Daoy (cell line): ENCODE measurements around the gene AIRE. TPM values are rescaled to one million over a fixed set of nuclear protein-coding genes. Genes with fewer than 3 reads are reported as not detected.

Experiments
- DNase-seq: peaks from one replicate; pipeline ENCODE4 v3.0.0-alpha.2; 2015; ENCODE audit warnings: low read depth
- total RNA-seq: library from RNA; depleted of rRNA; stranded (reverse); fragments of >200 nt; shearing (Covaris generic); gene quantifications from 2 replicates; pipeline ENCODE4 v1.2.3, GENCODE V29; 2014

Gene AIRE
- total RNA-seq, 1 experiment from 2014 or later, result not detected

DNA sequence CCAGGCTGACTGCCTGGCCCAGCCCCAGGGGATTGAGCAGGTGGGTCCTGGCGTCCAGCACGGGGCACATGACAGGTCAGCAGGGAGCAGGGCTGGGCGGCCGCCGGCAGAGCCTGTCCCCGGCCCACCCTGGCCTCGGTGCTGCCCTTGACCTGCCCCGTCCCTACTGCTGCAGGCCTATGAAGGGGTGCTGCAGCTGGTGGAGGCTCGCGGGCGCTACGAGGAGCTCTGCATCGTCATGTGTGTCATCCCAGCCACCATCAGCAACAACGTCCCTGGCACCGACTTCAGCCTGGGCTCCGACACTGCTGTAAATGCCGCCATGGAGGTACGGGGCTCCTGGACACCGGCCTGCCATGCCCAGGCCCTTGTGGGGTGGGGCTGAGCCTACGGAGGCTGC is 37.9 kb downstream of the AIRE start:
- DNase-seq, result no peak

DNA sequence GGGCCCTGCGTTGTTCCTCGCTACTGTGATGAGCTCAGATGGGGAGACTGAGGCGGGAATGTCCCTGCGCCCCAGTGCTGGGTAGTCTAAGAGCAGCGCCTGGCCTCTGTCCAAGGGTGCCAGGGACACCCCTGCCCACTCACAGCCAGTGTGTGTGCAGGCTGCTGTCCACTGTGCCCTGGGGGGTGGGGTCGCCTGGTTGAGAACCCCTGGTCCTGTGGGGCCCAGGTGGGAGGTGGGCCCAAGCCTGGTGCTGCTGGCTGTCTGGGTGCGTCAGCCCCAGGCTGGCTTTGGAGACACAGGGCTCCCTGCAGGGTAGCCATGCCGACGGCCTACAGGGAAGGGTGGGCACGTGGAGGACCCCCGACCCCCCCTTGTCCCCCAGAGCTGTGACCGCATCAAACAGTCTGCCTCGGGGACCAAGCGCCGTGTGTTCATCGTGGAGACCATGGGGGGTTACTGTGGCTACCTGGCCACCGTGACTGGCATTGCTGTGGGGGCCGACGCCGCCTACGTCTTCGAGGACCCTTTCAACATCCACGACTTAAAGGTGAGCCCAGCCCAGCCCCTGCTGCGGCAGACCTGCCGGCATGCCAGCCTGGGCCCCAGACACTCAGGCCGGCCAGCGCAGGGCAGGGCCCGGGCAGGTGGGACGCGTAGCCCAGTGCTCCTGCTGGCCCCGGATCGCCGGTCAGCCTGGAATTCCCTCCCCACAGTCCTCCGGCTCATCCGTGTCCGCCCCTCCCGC is 38.6 kb downstream of the AIRE start:
- DNase-seq, result no peak

DNA sequence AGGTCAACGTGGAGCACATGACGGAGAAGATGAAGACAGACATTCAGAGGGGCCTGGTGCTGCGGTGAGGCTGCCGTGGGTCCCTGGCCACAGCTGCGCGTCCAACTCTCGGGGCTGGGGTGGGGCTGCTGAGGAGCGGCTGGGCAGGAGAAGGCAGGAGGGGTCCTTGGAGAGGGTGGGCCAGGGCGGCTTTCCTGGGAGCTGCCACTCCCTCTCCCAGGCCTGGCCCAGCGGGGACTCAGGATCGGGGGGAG is 39.1 kb downstream of the AIRE start:
- DNase-seq, result no peak

DNA sequence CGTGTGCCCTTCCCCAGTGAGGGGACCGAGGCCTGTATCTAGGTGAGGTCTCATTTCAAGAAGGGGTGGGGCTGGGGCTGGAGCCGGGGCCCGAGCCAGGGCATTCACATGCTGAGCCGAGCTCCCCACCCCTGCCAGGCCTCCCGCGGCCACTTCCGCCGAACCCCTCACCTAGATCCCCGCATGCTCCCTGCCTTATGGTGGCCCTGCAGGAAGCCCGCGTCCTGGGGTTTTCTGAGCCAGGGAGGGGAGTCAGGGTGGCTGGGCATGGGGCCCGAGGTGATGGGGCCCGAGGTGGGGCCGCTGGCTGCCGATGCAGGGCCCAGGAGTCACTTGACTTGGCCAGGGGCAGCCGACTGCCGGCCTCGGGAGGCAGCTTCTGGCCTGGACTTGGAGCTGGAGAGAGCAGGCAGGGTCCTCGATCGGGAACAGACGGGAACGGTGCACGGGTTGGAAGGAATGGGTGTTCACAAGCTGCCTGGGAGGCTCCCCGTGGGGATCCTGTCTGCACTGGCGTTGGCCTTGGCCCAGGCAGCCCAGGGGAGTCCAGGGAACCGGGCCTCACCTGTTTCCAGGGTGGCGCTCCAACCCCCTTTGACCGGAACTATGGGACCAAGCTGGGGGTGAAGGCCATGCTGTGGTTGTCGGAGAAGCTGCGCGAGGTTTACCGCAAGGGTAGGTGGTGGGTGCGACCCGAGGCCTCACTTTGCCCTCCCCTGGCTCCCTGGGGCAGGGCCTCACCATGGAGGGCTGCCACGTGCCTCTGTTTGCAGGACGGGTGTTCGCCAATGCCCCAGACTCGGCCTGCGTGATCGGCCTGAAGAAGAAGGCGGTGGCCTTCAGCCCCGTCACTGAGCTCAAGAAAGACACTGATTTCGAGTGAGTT is 40.0 kb downstream of the AIRE start:
- DNase-seq, result no peak

DNA sequence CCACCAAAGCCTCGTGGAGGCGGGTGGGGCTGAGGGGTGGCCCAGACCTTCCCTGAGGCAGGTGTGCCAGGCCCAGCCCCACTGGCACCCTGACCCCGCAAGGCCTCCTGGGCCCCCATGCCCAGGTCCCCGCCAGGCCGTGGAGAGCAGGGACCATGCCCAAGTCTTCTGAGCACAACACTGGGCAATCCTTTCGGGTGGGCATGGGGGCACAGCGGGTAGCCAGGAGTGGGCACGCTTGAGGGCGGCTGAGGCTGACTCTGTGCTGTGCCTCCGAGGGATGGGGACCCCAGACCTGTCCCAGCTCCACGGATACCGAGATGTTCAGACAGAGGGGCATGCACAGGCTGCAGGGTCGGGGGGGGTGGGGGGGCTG is 40.6 kb downstream of the AIRE start:
- DNase-seq, result no peak

DNA sequence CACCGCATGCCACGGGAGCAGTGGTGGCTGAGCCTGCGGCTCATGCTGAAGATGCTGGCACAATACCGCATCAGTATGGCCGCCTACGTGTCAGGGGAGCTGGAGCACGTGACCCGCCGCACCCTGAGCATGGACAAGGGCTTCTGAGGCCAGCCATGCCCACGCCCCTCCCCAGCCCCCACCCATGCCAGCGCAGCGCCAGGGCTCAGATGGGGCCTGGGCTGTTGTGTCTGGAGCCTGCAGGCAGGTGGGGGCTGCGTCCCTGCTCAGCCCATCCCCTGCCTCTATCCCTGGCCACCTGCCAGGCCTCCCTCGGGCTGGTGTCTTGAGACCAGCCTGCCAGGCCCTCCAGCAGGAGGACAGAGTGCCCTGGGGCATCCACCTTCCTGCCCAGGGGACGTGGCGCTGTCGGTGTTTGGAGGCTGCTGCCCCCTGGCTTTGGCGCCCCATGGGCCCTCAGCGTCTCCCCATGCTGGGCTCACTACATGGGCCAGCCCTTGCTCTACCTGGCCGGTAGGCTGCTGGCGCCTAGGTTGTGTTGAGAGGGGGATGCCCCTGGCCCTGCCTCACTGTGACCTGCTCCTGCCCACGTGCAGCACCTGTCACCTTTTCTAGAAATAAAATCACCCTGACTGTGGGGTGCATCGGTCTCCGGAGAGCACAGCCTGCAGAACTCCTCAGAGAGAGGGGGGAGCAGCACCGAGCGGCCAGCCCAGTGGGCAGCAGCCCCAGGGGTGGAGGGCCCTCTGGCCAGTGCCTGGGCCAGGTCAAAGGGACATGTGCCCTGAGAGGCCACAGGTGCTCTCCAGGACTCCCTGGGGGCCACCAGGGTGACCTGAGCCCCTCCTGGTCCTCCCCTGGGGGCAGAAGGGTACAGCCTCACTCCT is 41.3 kb downstream of the AIRE start:
- DNase-seq, result no peak

DNA sequence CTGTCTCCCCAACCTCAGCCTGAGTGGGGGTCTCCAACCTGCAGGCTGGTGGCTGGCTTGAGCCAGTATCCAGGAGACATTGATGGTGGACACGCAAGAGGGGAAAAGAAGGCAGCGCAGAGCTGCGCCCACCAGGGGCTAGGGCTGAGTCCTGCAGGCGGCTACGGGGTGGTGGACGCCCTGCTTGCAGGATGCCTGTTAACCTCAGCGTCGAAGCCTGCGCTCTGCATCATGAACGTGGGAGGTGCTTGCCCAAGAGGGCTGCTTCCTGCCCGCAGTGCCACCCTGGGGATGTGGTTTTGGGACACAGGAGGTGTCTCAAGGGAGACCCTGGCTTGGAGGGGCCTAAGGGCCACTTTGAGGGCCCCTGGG is 41.9 kb downstream of the AIRE start:
- no peak for DNase-seq

DNA sequence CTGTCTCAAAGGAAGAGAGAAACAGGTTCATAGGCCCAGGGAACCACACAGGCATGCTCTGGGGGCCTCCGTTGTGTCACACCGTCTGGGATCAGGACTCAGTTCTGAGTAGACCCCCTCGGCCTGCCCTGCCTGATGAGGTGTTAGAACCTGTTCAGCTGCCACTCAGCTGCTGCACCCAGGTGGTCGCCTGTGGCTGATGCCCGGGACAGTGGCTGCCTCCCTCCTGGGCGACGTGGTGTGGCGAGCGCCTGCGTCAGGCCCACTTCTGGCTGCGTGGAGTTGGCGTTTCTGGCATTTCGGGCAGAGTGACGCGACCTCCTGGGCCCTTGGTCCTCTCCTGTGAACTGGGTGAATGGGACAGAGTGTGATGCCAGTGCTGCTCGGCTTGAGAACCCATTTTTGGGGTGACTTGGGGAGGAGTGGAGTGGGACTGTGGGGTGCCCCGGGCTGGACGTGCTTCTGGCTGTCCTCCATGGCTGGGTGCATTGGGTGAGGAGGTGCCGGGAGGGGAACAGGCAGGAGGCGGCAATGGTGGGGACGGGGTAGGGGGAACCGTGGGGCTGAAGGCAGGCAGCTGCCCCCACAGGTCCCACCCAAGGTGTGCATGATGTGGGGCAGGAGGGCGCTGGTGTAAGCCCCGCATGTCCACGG is 42.7 kb downstream of the AIRE start:
- DNase-seq, result no peak

DNA sequence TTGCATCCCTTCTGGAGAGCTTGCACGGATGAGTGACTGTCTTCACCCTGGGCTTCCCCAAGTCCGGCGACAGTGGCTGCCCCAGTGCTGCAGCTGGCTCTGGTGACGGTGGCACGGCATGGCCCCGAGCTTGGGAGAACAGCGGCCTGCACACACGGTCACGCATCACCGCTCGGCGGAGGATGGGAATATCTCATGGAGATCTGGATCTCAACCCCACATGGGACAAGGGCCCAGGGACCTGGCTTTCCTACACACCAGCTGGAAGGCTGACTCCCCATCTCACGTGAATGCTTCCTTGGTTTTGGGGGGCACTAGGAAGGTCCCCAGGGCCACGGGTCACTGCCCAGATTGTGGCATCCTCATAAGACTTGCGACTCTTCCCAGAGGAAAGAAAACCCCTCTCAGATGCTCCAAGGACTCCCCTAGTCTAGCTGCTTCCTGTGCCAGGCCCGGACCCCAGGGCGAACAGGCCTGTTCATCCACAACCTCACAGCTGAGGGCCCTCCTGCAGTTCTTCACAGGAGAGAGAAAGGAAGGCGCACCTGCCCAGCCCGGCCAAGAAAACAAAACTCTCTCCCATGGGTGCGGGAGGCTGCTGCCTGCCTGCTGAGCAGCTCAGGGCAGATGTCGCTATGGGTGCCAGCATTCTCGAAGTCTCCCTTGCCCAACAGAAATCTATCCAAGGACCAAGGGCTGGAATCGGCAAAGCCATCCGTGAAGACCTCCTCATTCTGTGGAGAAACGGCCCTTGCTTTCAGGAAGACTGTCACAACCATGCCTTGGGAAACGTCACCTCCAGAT is 43.6 kb downstream of the AIRE start:
- no peak for DNase-seq

DNA sequence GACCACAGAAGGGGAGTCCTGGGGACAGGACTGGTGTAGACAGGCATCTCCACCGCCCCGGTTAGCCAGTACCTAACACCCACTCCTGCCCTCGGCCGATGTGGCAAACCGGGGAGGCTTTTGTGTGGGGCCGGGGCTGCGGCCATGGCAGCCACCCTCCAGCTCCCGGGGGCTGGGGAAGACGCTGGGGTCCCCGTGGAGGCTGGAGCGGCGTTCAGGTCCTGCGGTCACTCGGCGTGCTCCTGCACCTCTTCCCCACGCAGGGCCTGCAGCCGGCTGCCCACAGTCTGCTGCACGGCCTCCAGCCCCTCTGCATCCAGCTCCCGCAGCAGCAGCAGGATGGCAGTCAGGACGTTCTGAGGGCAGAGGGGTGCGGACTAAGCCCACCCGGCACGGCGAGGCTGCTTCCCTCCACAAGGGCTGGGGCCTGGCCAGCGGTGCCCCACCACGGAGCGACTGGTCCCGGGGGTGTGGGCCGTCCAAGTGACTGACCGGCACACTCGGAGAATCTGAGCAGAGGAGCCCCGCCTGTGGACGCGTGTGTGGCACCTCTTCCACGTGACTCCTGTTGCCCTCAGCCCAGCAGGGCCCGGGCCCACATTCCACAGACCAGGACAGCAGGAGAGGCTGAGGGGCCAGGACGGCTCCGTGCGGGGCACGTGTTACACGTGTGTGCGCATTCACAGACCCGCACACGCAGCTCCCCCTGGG is 44.5 kb downstream of the AIRE start:
- DNase-seq, result peak; percentile 30

DNA sequence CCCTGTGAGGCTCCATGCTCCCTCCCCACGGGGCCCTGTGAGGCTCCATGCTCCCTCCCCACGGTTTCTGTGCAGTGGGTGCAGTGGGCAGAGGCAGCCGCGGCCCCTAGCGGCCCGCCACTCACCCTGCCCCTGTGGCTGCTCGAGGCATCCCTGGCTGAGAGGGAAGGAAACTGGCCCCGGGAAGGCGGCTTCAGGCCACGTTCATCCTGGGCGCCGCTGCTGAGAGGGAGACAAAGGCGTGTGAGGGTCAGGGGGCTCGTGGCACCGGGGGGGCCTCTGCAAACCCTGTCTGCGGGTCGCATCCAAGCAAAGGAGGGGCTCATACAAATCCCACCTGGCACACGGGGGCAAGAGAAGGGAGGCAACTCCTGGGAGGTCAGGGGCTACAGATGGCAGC is 45.0 kb downstream of the AIRE start:
- DNase-seq, result peak; percentile 38

DNA sequence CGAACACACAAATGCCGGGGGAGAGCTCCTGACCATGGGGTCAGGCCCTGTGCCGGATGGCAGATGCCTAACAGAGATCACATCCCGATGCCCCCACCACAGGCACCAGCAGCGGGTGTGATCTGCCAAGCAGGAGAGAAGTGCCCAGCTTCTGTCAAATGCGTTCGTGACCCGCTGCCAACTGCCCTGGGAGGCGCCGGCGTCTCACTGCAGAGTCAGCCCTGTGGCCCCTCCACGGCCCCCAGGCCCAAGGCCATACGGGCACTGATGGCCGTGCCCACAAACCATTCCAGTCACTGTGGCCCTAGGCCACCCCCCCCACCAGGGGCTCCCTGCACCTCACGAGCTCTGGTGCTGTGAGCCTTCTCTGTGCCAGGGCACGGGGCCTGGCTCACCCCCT is 45.5 kb downstream of the AIRE start:
- DNase-seq, result no peak

DNA sequence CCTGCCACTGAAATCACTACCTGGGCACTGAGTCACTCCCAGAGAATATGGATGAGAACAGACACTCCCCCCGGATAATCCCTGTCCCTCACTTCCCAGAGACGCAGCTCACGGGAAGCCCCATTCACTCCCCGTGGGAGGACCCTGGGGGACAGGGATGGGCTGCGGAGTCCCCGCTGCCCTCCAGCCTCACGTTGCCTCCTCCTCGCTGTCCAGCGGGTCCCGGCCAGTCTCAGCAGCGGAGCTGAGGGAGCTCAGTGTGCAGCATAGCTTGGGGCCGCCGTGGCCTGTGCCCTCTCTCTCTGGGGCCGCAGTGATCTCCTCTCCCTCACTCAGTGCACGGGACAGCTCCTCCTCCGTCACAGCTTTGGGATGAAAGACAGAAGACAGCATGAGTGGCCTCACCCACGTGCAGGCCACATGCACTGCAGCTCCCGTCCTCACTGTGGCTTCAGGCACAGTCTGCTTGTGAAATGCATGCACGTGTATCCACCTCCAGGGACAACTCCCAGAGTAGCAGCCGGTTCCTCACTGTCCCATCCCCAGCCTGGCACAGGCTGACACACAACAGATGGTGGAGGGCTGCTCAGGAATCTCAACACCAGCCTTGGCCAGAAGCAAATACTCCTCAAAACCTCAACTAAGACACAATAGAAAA is 46.1 kb downstream of the AIRE start:
- DNase-seq, result no peak

DNA sequence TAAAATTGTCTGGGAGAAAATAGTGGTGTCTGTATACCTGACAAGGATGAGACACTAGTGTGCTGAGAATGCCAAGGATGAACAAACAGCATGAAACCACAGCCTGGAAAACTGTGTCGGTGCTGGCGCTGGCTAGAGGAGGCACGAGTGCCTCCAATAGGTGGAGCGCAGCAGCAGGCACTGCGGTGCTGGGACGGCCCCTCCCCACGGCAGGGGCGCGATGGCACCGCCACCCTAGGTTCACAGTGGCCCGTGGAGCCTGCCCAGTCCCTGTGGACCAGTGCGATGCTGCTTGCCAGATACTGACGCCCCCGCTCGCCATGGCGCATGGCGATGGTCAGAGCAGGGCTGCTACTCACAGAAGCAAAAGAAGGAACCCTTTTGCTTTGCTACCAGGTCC is 46.7 kb downstream of the AIRE start:
- no peak for DNase-seq

DNA sequence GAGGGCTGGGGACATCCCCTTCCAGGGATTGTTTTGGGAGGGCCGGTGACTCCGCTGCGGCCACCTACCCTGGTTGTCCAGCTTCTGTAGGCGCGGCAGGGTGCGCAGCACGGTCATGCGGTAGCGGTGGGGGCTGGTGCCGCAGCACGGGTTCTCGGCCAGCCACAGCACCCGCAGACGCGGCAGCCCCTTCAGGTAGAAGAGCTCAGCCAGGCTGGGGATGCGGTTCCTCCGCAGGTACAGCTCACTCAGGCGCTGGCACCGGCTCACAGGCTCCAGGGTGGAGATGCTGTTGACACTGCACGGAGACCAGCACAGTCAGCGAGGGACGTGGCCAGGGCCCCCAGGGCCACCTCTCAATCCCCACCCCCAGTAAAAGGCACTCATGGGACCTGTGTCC is 47.3 kb downstream of the AIRE start:
- no peak for DNase-seq

DNA sequence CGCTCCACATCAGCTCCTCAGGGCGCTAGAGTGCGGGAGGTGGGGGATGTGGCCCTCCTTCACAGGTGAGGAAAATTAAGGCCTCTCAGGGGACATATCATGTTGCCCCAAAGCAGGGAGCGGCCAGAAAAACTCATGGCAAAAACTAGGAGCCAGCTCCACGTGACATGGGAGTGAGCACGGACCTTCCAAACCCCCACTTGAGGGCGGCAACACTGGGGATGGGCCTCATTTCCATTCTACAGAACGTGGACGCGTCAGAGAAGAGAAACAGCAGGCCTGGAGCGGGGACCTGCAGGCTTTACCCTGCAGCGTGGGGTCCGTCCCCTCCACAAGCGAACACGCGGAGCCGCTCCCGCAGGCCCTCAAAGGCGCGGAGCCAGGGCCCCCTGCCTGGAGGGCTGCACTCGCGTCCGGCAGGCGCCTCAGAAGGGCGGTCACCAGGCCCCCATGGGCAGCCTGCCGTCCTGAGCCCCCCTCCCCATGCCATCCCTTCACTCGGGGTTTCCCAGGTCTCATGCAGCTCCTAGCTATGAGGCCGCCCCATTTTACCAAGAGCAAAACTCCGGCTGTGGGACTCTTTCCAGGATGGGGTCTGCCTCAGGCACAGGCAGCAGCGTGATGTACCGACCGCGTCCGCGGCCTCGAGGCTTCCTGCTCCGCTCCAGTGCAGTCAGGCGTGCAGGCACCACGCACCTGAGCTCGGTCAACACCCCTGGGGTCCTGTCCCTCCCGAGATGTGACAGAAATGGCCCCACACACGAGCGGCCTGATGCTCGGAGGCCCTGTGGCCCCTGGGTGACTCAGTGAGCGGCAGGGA is 48.0 kb downstream of the AIRE start:
- no peak for DNase-seq

DNA sequence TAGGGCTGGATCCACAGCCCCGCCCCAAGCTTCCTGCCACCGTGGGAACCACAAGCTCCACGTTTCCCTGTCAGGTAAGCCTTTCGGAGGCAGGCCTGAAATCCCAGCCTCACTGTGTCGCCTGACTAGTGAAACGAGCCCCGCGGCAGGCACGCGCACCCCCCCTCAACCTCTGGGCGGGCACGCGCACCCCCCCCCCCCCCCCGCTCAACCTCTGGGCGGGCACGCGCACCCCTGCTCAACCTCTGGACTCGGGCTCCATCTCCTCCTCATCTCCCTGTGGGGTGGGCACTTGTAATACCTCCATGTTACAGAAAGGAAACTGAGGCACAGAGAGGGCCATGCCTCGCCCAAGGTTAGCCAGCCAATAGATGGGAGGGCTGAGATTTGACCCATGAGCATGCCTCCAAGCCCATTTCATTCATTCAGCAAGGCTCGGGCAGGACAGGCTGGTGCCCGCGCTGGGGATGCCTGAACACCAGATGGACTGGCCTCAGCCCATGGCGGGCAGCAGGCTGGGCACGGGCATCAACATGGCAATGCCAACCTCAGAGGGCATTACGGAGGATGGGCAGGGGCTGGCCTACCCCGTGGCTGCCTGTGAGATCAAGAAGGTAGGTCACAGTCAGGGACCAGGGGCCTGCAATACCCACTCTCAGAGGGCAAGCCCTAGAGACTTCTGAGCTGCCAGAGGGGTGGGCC is 48.8 kb downstream of the AIRE start:
- DNase-seq, result peak; percentile 49

DNA sequence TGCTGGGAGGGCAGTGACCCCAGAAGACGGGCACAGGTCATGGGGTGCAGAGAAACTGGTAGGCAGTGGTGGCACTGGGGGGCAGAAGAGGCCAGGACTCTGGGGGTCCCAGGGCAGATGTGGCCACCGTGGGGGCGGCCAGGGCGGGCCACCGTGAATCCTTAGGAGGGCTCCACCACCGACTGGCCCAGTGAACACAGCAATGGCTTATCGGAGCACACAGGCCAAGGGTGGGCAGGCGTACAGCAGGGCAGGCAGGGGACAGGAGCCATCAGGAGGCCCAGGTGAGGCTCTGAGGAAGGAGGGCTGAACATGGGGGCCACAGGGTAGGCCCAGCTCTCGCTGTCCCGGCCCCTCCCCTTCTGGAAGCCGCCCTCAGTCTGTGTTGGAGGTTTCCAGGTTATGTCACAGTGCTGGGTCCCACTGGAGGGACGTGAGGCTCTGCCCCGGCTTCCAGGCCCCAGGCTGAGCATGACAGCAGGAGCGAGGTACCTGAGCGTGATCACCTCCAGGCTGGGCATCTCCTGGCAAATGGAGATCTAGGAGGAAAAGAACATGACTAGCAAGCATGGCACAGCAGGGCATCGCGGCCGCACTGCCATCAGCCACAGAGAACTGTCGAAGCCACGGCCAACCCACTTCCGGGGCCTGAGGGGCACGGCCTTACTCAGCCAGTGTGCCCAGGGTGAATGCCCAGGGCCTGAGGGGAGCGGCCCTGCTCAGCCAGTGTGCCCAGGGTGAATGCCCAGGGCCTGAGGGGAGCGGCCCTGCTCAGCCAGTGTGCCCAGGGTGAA is 49.8 kb downstream of the AIRE start:
- DNase-seq, result no peak
